Endothelial cell of umbilical vein (primary cell): ENCODE measurements around the gene DLL3. TPM values are rescaled to one million over a fixed set of nuclear protein-coding genes. Genes with fewer than 3 reads are reported as not detected.

ENCODE experiments used
- BruUV-seq: library from RNA; stranded (reverse); fragments of 400-500 nt; replicated peaks from 2 replicates; lab custom pipeline; 2021; lab: Mats Ljungman, UMichigan
- CTCF ChIA-PET: fragments of 300-600, 350-600 bp; sonication (Branson Sonifier 250); formaldehyde crosslinking; loops from one replicate; lab custom pipeline; 2021; ENCODE audit warnings: antibody characterized with exemption, inconsistent platforms; lab: Charles Lee
- POLR2A ChIA-PET: fragments of 300-600, 350-600 bp; sonication (Branson Sonifier 250); formaldehyde crosslinking; loops from one replicate; lab custom pipeline; 2021; ENCODE audit warnings: antibody characterized with exemption, inconsistent platforms; lab: Charles Lee
- DNase-seq: peaks from one replicate; pipeline ENCODE4 v3.0.0-alpha.2; 2011; ENCODE audit warnings: low read depth, low spot score
- FAIRE-seq: peaks from 2 replicates; lab custom pipeline; 2011; peaks lifted over from hg19 to GRCh38; lab: Jason Lieb, UNC
- H2AFZ ChIP-seq: 2 replicates; pipeline ENCODE4 v1.6.0; 2012; ENCODE audit warnings: low read depth, low read length, control low read depth, inconsistent platforms
- H3K27ac ChIP-seq: 2 replicates; pipeline ENCODE4 v1.5.1; 2011; ENCODE audit warnings: low read depth, mild to moderate bottlenecking, control low read depth, low read length, moderate library complexity; ENCODE audit not compliant: insufficient read depth
- H3K27me3 ChIP-seq, 2 experiments: 2 replicates each; pipeline versions ENCODE4 v1.6.0 to v1.6.1; 2011; ENCODE audit warnings: low read length in 2 of 2, mixed read lengths in 1 of 2; ENCODE audit not compliant: control insufficient read depth in 2 of 2, insufficient read depth in 2 of 2
- H3K36me3 ChIP-seq, 2 experiments: 2 replicates in 1 of 2; 3 replicates in 1 of 2; pipeline ENCODE4 v1.5.1; 2011; ENCODE audit warnings: low read length in 2 of 2, mild to moderate bottlenecking in 1 of 2, moderate library complexity in 1 of 2; ENCODE audit not compliant: control insufficient read depth in 2 of 2, insufficient read depth in 2 of 2; ENCODE audit errors: extremely low read depth in 1 of 2
- H3K4me1 ChIP-seq: 3 replicates; pipeline ENCODE4 v1.5.1; 2011; ENCODE audit warnings: mild to moderate bottlenecking, low read length; ENCODE audit not compliant: control insufficient read depth, insufficient read depth; ENCODE audit errors: extremely low read depth
- H3K4me2 ChIP-seq: 2 replicates; pipeline ENCODE4 v1.6.1; 2011; ENCODE audit warnings: low read length, control low read depth, mixed read lengths; ENCODE audit not compliant: insufficient read depth
- H3K4me3 ChIP-seq, 3 experiments: fragments of 200-600 bp in 1 of 3; sonication (generic), shearing (Covaris generic) in 1 of 3; replicated peaks in 1 of 3; 2 replicates each; pipeline ENCODE4 v1.5.1; 2011 to 2016; ENCODE audit warnings: control low read depth in 3 of 3, low read length in 3 of 3, mild to moderate bottlenecking in 2 of 3, inconsistent platforms in 1 of 3, low read depth in 1 of 3, moderate library complexity in 1 of 3; ENCODE audit not compliant: insufficient read depth in 1 of 3
- H3K79me2 ChIP-seq: 2 replicates; pipeline ENCODE4 v1.6.0; 2012; ENCODE audit warnings: low read length, inconsistent platforms; ENCODE audit not compliant: control insufficient read depth, insufficient read depth
- H3K9ac ChIP-seq: replicated peaks from 2 replicates; pipeline ENCODE3; 2011; ENCODE audit warnings: low read length, control low read depth; ENCODE audit not compliant: insufficient read depth; ENCODE audit errors: extremely low read depth
- H3K9me1 ChIP-seq: replicated peaks from 3 replicates; pipeline ENCODE4 v1.6.0; 2011; ENCODE audit warnings: mild to moderate bottlenecking, low read length; ENCODE audit not compliant: control insufficient read depth, insufficient read depth; ENCODE audit errors: extremely low read depth
- H3K9me3 ChIP-seq: replicated peaks from 2 replicates; pipeline ENCODE4 v1.5.1; 2012; ENCODE audit warnings: low read length, inconsistent platforms; ENCODE audit not compliant: control insufficient read depth, insufficient read depth
- H4K20me1 ChIP-seq: replicated peaks from 2 replicates; pipeline ENCODE3; 2011; ENCODE audit warnings: mild to moderate bottlenecking, low read length; ENCODE audit not compliant: control insufficient read depth, insufficient read depth; ENCODE audit errors: extremely low read depth
- CTCF ChIP-seq, 2 donors: IDR thresholded peaks; 1 replicate in 1 of 2; 2 replicates in 1 of 2; pipeline ENCODE4 v1.5.1; 2011; ENCODE audit warnings: low read length in 2 of 2, mild to moderate bottlenecking in 2 of 2, moderate library complexity in 2 of 2, control low read depth in 1 of 2, inconsistent platforms in 1 of 2, low read depth in 1 of 2; ENCODE audit not compliant: insufficient read depth in 1 of 2; ENCODE audit errors: extremely low read depth in 1 of 2
- EZH2 ChIP-seq: IDR thresholded peaks from 2 replicates; pipeline ENCODE4 v1.6.1; 2012; ENCODE audit warnings: borderline replicate concordance, low read depth, mild to moderate bottlenecking, moderate library complexity, low read length, inconsistent platforms; ENCODE audit not compliant: severe bottlenecking
- FOS ChIP-seq: IDR thresholded peaks from 2 replicates; pipeline ENCODE4 v1.6.1; 2011; ENCODE audit warnings: mild to moderate bottlenecking, low read length, moderate library complexity, borderline replicate concordance; ENCODE audit not compliant: insufficient read depth
- GATA2 ChIP-seq: IDR thresholded peaks from 2 replicates; pipeline ENCODE4 v1.7.0; 2011; ENCODE audit warnings: low read depth, mild to moderate bottlenecking, moderate library complexity, mixed read lengths, low read length; ENCODE audit not compliant: insufficient read length, insufficient read depth
- JUN ChIP-seq: IDR thresholded peaks from 2 replicates; pipeline ENCODE4 v1.6.1; 2011; ENCODE audit warnings: borderline replicate concordance, low read depth; ENCODE audit not compliant: insufficient read length, insufficient read depth
- MAX ChIP-seq: IDR thresholded peaks from 2 replicates; pipeline ENCODE4 v1.6.1; 2011; ENCODE audit not compliant: insufficient read depth, insufficient read length
- MYC ChIP-seq: IDR thresholded peaks from one replicate; pipeline ENCODE4 v1.6.1; 2011; ENCODE audit warnings: mild to moderate bottlenecking, low read depth, low read length
- POLR2A ChIP-seq: IDR thresholded peaks from 2 replicates; pipeline ENCODE4 v1.6.1; 2012; ENCODE audit warnings: low read depth, mild to moderate bottlenecking, control low read depth, low read length
- POLR2AphosphoS5 ChIP-seq: IDR thresholded peaks from 2 replicates; pipeline ENCODE4 v1.6.1; 2012; ENCODE audit warnings: low read depth, mild to moderate bottlenecking, control low read depth, low read length, moderate library complexity; ENCODE audit not compliant: insufficient read depth
- dilution Hi-C: fragments of 300-500 bp; cut with MboI; formaldehyde crosslinking; loops from one replicate; pipeline ENCODE4 v1.15.0; 2019; ENCODE audit warnings: low sequenced_read_pairs; ENCODE audit not compliant: extremely low pct_ligation_motif_present
- intact Hi-C: fragments of 100-400 bp; cut with micrococcal nuclease; formaldehyde crosslinking; loops from one replicate; pipeline ENCODE4 v1.10.0; 2022
- polyA plus RNA-seq, 4 experiments: library from polyadenylated mRNA; depleted of rRNA in 3 of 4; stranded (reverse) in 3 of 4; unstranded in 1 of 4; fragments of >200 nt; gene quantifications; 2 replicates each; pipeline versions ENCODE4 v1.2.1 to v1.2.3, GENCODE V29; 2011 to 2012; ENCODE audit warnings: missing spikeins in 1 of 4
- total RNA-seq: library from RNA; stranded (reverse); gene quantifications from 2 replicates; pipeline ENCODE4 v1.2.3, GENCODE V29; 2021

DLL3 gene
- total and polyA plus RNA-seq, 2 donors (not counting 3 experiments of a cell fraction or from before 2014, with no cell fraction given), result 0.40 to 0.73 TPM

GRCh38 chr19:39555883-39556282 lies 57.1 kb downstream of the DLL3 start:
- ChIA-PET CTCF (no interaction called here), POLR2A (no interaction called here)
- H3K9me1 ChIP-seq, result no peaks in the 10 kb centered on the region
- no peaks in the 10 kb centered on the region for H4K20me1 ChIP-seq
- H3K4me2 ChIP-seq, result no peak overlapping the region
- no peaks in the 10 kb centered on the region for H3K9me3 ChIP-seq
- H3K4me3 ChIP-seq, result no peak overlapping the region
- no peaks in the 10 kb centered on the region for H3K4me1 ChIP-seq
- dilution Hi-C loops (no loop called here), intact Hi-C loops (no loop called here)
- H2AFZ ChIP-seq, result no peak overlapping the region
- no peak for FAIRE-seq
- DNase-seq, result no peak
- no TSS peak for BruUV-seq
- no peak overlapping the region for H3K9ac ChIP-seq
- H3K27me3 ChIP-seq, result peaks cover 5% of the 10 kb centered on the region in 2 experiments
- H3K27ac ChIP-seq, result no peak overlapping the region
- H3K36me3 ChIP-seq, result no peaks in the 10 kb centered on the region
- H3K79me2 ChIP-seq, result no peaks in the 10 kb centered on the region
- no peak for TF ChIP-seq FOS
- no peak for TF ChIP-seq JUN
- no peak for TF ChIP-seq CTCF (IDR thresholded peaks at IDR 0.05; ENCODE audit: extremely low read depth in 1 of 2, insufficient read depth in 1 of 2, low read depth in 1 of 2, low read length in 2 of 2)
- no peak for TF ChIP-seq POLR2A
- no peak for TF ChIP-seq MYC
- no peak for TF ChIP-seq POLR2AphosphoS5
- TF ChIP-seq GATA2, result no peak
- TF ChIP-seq MAX, result no peak
- TF ChIP-seq EZH2, result no peak

Other genes with a start within 250 kb of the DLL3 start
- not detected in 2 replicates for gene IFNL2, start 230.6 kb upstream of the DLL3 start, total RNA-seq
- gene IFNL2, start 230.6 kb upstream of the DLL3 start, polyA plus RNA-seq, result not detected in 2 replicates
- gene IFNL1, start 202.5 kb upstream of the DLL3 start, total RNA-seq, result not detected in 2 replicates
- not detected in 2 replicates for gene IFNL1, start 202.5 kb upstream of the DLL3 start, polyA plus RNA-seq
- 1.4 and 1.5 TPM in 2 replicates for gene LRFN1, start 178.1 kb upstream of the DLL3 start, total RNA-seq
- gene LRFN1, start 178.1 kb upstream of the DLL3 start, polyA plus RNA-seq, result 0.38 and 0.39 TPM in 2 replicates
- 39.5 and 41.5 TPM in 2 replicates for gene GMFG, start 162.9 kb upstream of the DLL3 start, total RNA-seq
- gene GMFG, start 162.9 kb upstream of the DLL3 start, polyA plus RNA-seq, result 9.2 and 13.7 TPM in 2 replicates
- 82.1 and 87.7 TPM in 2 replicates for gene SAMD4B, start 156.5 kb upstream of the DLL3 start, total RNA-seq
- 84.2 and 98.0 TPM in 2 replicates for gene SAMD4B, start 156.5 kb upstream of the DLL3 start, polyA plus RNA-seq
- 53.6 and 55.1 TPM in 2 replicates for gene PAF1, start 107.8 kb upstream of the DLL3 start, total RNA-seq
- gene PAF1, start 107.8 kb upstream of the DLL3 start, polyA plus RNA-seq, result 77.9 and 90.8 TPM in 2 replicates
- 24.7 and 25.5 TPM in 2 replicates for gene MED29, start 107.6 kb upstream of the DLL3 start, total RNA-seq
- gene MED29, start 107.6 kb upstream of the DLL3 start, polyA plus RNA-seq, result 50.4 and 60.3 TPM in 2 replicates
- gene ZFP36, start 92.1 kb upstream of the DLL3 start, total RNA-seq, result 12.2 and 26.5 TPM in 2 replicates
- 16.3 and 21.7 TPM in 2 replicates for gene ZFP36, start 92.1 kb upstream of the DLL3 start, polyA plus RNA-seq
- gene PLEKHG2, start 86.3 kb upstream of the DLL3 start, total RNA-seq, result 74.1 TPM in 2 replicates
- 26.4 and 44.7 TPM in 2 replicates for gene PLEKHG2, start 86.3 kb upstream of the DLL3 start, polyA plus RNA-seq
- gene RPS16, start 63.0 kb upstream of the DLL3 start, total RNA-seq, result 1,735 and 1,768 TPM in 2 replicates
- gene RPS16, start 63.0 kb upstream of the DLL3 start, polyA plus RNA-seq, result 5,244 and 6,084 TPM in 2 replicates
- gene SUPT5H, start 53.4 kb upstream of the DLL3 start, total RNA-seq, result 108 and 120 TPM in 2 replicates
- gene SUPT5H, start 53.4 kb upstream of the DLL3 start, polyA plus RNA-seq, result 81.8 and 87.6 TPM in 2 replicates
- 85.7 and 86.1 TPM in 2 replicates for gene TIMM50, start 18.1 kb upstream of the DLL3 start, total RNA-seq
- gene TIMM50, start 18.1 kb upstream of the DLL3 start, polyA plus RNA-seq, result 118 and 124 TPM in 2 replicates
- not detected in 2 replicates for gene SELENOV, start 16.2 kb downstream of the DLL3 start, total RNA-seq
- gene SELENOV, start 16.2 kb downstream of the DLL3 start, polyA plus RNA-seq, result not detected in 2 replicates
- 3.0 and 3.9 TPM in 2 replicates for gene EID2B, start 33.9 kb downstream of the DLL3 start, total RNA-seq
- gene EID2B, start 33.9 kb downstream of the DLL3 start, polyA plus RNA-seq, result 1.6 and 1.7 TPM in 2 replicates
- gene EID2, start 41.2 kb downstream of the DLL3 start, total RNA-seq, result 17.4 and 19.2 TPM in 2 replicates
- 6.6 TPM in 2 replicates for gene EID2, start 41.2 kb downstream of the DLL3 start, polyA plus RNA-seq
- gene LGALS13, start 103.6 kb downstream of the DLL3 start, total RNA-seq, result not detected in 2 replicates
- not detected in 2 replicates for gene LGALS13, start 103.6 kb downstream of the DLL3 start, polyA plus RNA-seq
- not detected in 2 replicates for gene LGALS16, start 157.0 kb downstream of the DLL3 start, total RNA-seq
- gene LGALS16, start 157.0 kb downstream of the DLL3 start, polyA plus RNA-seq, result not detected in 2 replicates
- not detected in 2 replicates for gene LGALS14, start 205.5 kb downstream of the DLL3 start, total RNA-seq
- not detected in 2 replicates for gene LGALS14, start 205.5 kb downstream of the DLL3 start, polyA plus RNA-seq
- gene CLC, start 239.1 kb downstream of the DLL3 start, total RNA-seq, result not detected in 2 replicates
- not detected in 2 replicates for gene CLC, start 239.1 kb downstream of the DLL3 start, polyA plus RNA-seq